MCF 10A (cell line): ENCODE measurements around the gene PARVB. TPM values are rescaled to one million over a fixed set of nuclear protein-coding genes. Genes with fewer than 3 reads are reported as not detected.
A peak's percentile ranks its signal among the peaks of the same experiment; 100 is the strongest.

Source experiments
- BruUV-seq: library from RNA; stranded (reverse); fragments of 400-500 nt; replicated peaks from 2 replicates; lab custom pipeline; 2021; lab: Mats Ljungman, UMichigan
- CTCF ChIA-PET: fragments of 300-600 bp; sonication (Branson Sonifier 250); formaldehyde crosslinking; extraction: SDS; loops from one replicate; lab custom pipeline; 2021; ENCODE audit warnings: antibody characterized with exemption, inconsistent platforms; lab: Yijun Ruan, JAX
- POLR2A ChIA-PET: fragments of 300-600, 350-650 bp; sonication (Branson Sonifier 250); formaldehyde crosslinking; extraction: SDS; loops from one replicate; lab custom pipeline; 2020; ENCODE audit warnings: antibody characterized with exemption, inconsistent platforms; lab: Yijun Ruan, JAX
- DNase-seq: peaks from one replicate; pipeline ENCODE4 v3.0.0-alpha.2; 2018; ENCODE audit not compliant: unreplicated experiment
- H3K27ac Mint-ChIP-seq: one replicate; pipeline ENCODE4 v1.8.0; 2022; ENCODE audit warnings: mild to moderate bottlenecking, low read depth, mixed read lengths; ENCODE audit not compliant: unreplicated experiment
- H3K27me3 Mint-ChIP-seq: one replicate; pipeline ENCODE4 v1.8.0; 2022; ENCODE audit warnings: mixed read lengths; ENCODE audit not compliant: insufficient read depth, unreplicated experiment
- H3K36me3 Mint-ChIP-seq: one replicate; pipeline ENCODE4 v1.8.0; 2022; ENCODE audit warnings: mild to moderate bottlenecking, moderate library complexity, mixed read lengths; ENCODE audit not compliant: insufficient read depth, unreplicated experiment
- H3K4me1 Mint-ChIP-seq: one replicate; pipeline ENCODE4 v1.8.0; 2022; ENCODE audit warnings: mixed read lengths; ENCODE audit not compliant: insufficient read depth, unreplicated experiment
- H3K4me3 Mint-ChIP-seq: one replicate; pipeline ENCODE4 v1.8.0; 2022; ENCODE audit warnings: mild to moderate bottlenecking, moderate library complexity, mixed read lengths; ENCODE audit not compliant: unreplicated experiment
- H3K9me3 Mint-ChIP-seq: one replicate; pipeline ENCODE4 v1.8.0; 2022; ENCODE audit warnings: mixed read lengths; ENCODE audit not compliant: unreplicated experiment
- CTCF ChIP-seq: fragments of 200-600 bp; IDR thresholded peaks from one replicate; pipeline ENCODE4 v1.8.0; 2022; ENCODE audit warnings: antibody characterized with exemption, mild to moderate bottlenecking; ENCODE audit not compliant: unreplicated experiment
- intact Hi-C: fragments of 100-400 bp; cut with micrococcal nuclease; formaldehyde crosslinking; loops from 2 replicates; pipeline ENCODE4 v1.14.1; 2022
- total RNA-seq: library from RNA; stranded (reverse); gene quantifications from 2 replicates; pipeline ENCODE4 v1.2.3, GENCODE V29; 2022

Gene PARVB
- total RNA-seq, 1 experiment from 2014 or later: 26.0 TPM

GRCh38 chr22:43991316-43992020 is 32.6 kb upstream of the PARVB start:
- no peak for DNase-seq
- POLR2A ChIA-PET: no interaction called here
- H3K4me3 Mint-ChIP-seq: no peak overlapping the region
- no peaks in the 10 kb centered on the region for H3K4me1 Mint-ChIP-seq
- intact Hi-C loops: no loop called here
- CTCF ChIA-PET: interaction anchor here (0.6 to 5.9 kb wide), 4 partner anchors 19 to 634 kb away, joined by 3 to 170 read pairs (median 57); no protein-coding TSS in a partner anchor
- H3K27ac Mint-ChIP-seq: no peak overlapping the region
- H3K27me3 Mint-ChIP-seq: no peaks in the 10 kb centered on the region
- no TSS peak for BruUV-seq
- H3K36me3 Mint-ChIP-seq: peaks cover 81% of the 10 kb centered on the region
- TF ChIP-seq CTCF: no peak
- H3K9me3 Mint-ChIP-seq: no peaks in the 10 kb centered on the region

- CTCF ChIA-PET: interaction anchor here (0.6 to 5.9 kb wide), 31 partner anchors 9 to 761 kb away, joined by 3 to 170 read pairs (median 5); partner anchors contain the start of gene PARVB
These were observed 31.7 kb upstream of the PARVB start for GRCh38 chr22:43992331-43992821.

GRCh38 chr22:43993072-43993760 is 30.9 kb upstream of the PARVB start:
- ChIA-PET POLR2A (interaction anchor here (1.0 to 1.7 kb wide), 4 partner anchors 9 to 93 kb away, joined by 4 to 15 read pairs (median 5); partner anchors contain the start of gene SAMM50), CTCF (interaction anchor here (0.5 to 5.9 kb wide), 60 partner anchors 8 to 1924 kb away, joined by 3 to 170 read pairs (median 4); partner anchors contain the start of gene PARVB)
- intact Hi-C loops: loop anchor here (1.0 kb wide), 2 partner anchors 92 to 633 kb away; no protein-coding TSS in a partner anchor
- Mint-ChIP-seq H3K27me3 (no peaks in the 10 kb centered on the region), H3K36me3 (peaks cover 89% of the 10 kb centered on the region), H3K27ac (no peak overlapping the region), H3K9me3 (no peaks in the 10 kb centered on the region), H3K4me1 (no peaks in the 10 kb centered on the region), H3K4me3 (no peak overlapping the region)
- peak; percentile 91 for TF ChIP-seq CTCF
- peak; percentile 55 for DNase-seq
- BruUV-seq: no TSS peak

More at GRCh38 chr22:43992331-43992821, 31.7 kb upstream of the PARVB start:
- Mint-ChIP-seq H3K4me1 (no peaks in the 10 kb centered on the region), H3K27ac (no peak overlapping the region), H3K36me3 (peaks cover 83% of the 10 kb centered on the region), H3K27me3 (no peaks in the 10 kb centered on the region), H3K4me3 (no peak overlapping the region), H3K9me3 (no peaks in the 10 kb centered on the region)
- DNase-seq: no peak
- no peak for TF ChIP-seq CTCF
- intact Hi-C loops: no loop called here
- BruUV-seq: no TSS peak
- POLR2A ChIA-PET: interaction anchor here (1.2 to 1.7 kb wide), 2 partner anchors 10 to 94 kb away, joined by 6 to 15 read pairs; no protein-coding TSS in a partner anchor
